Caco-2 (cell line): ENCODE data around the gene CIAO1. TPM values are rescaled to one million over a fixed set of nuclear protein-coding genes. Genes with fewer than 3 reads are reported as not detected.

Experiments
- BruUV-seq: library from RNA; stranded (reverse); fragments of 400-500 nt; replicated peaks from 2 replicates; lab custom pipeline; 2021; lab: Mats Ljungman, UMichigan
- CTCF ChIA-PET: fragments of 300-600 bp; sonication (Branson Sonifier 250); formaldehyde crosslinking; loops from one replicate; lab custom pipeline; 2022; ENCODE audit warnings: antibody characterized with exemption; lab: Charles Lee
- POLR2A ChIA-PET: fragments of 300-600 bp; sonication (Branson Sonifier 250); formaldehyde crosslinking; loops from one replicate; lab custom pipeline; 2022; ENCODE audit warnings: antibody characterized with exemption; lab: Charles Lee
- DNase-seq, 2 experiments: peaks; one replicate each; pipeline versions ENCODE4 v3.0.0 to v3.0.0-alpha.2; 2020 to 2022
- H3K27me3 ChIP-seq: replicated peaks from 2 replicates; pipeline ENCODE4 v1.6.0; 2011; ENCODE audit warnings: low read length; ENCODE audit not compliant: control insufficient read depth, insufficient read depth
- H3K36me3 ChIP-seq: 2 replicates; pipeline ENCODE4 v1.5.1; 2011; ENCODE audit warnings: low read length; ENCODE audit not compliant: control insufficient read depth, insufficient read depth
- H3K4me1 ChIP-seq: fragments of 250-450 bp; sonication (Bioruptor Pico); 2 replicates; pipeline ENCODE4 v1.5.1; 2020; ENCODE audit warnings: mild to moderate bottlenecking
- H3K4me3 ChIP-seq: 2 replicates; pipeline ENCODE4 v1.5.1; 2011; ENCODE audit warnings: low read depth, mild to moderate bottlenecking, control low read depth, low read length
- H3K9me3 ChIP-seq: fragments of 250-450 bp; sonication (Bioruptor Pico); 2 replicates; pipeline ENCODE4 v1.5.1; 2020; ENCODE audit warnings: mild to moderate bottlenecking, moderate library complexity
- H3K27ac Mint-ChIP-seq: one replicate; pipeline ENCODE4 v1.8.0; 2022; ENCODE audit warnings: mixed read lengths; ENCODE audit not compliant: unreplicated experiment
- H3K27me3 Mint-ChIP-seq: one replicate; pipeline ENCODE4 v1.8.0; 2022; ENCODE audit warnings: mixed read lengths; ENCODE audit not compliant: insufficient read depth, unreplicated experiment
- H3K36me3 Mint-ChIP-seq: one replicate; pipeline ENCODE4 v1.8.0; 2022; ENCODE audit warnings: mild to moderate bottlenecking, mixed read lengths; ENCODE audit not compliant: insufficient read depth, unreplicated experiment
- H3K4me1 Mint-ChIP-seq: one replicate; pipeline ENCODE4 v1.8.0; 2022; ENCODE audit warnings: low read depth, mixed read lengths; ENCODE audit not compliant: unreplicated experiment
- H3K4me3 Mint-ChIP-seq: one replicate; pipeline ENCODE4 v1.8.0; 2022; ENCODE audit warnings: mild to moderate bottlenecking, moderate library complexity, mixed read lengths; ENCODE audit not compliant: unreplicated experiment
- H3K9me3 Mint-ChIP-seq: one replicate; pipeline ENCODE4 v1.8.0; 2022; ENCODE audit warnings: mixed read lengths; ENCODE audit not compliant: unreplicated experiment
- intact Hi-C: fragments of 100-400 bp; cut with micrococcal nuclease; formaldehyde crosslinking; loops from one replicate; pipeline ENCODE4 v1.10.0; 2022; ENCODE audit not compliant: unreplicated experiment
- total RNA-seq: library from RNA; stranded (reverse); gene quantifications from 2 replicates; pipeline ENCODE4 v1.2.3, GENCODE V29; 2022
- TF ChIP-seq, protein P1 (sequence below), 2 experiments: fragments of 200-600 bp in 1 of 2; IDR thresholded peaks; 1 replicate in 1 of 2; 2 replicates in 1 of 2; pipeline versions ENCODE4 v1.5.1 to v1.8.0; 2011 to 2022; ENCODE audit warnings: antibody characterized with exemption in 1 of 2, control low read depth in 1 of 2, inconsistent platforms in 1 of 2, low read depth in 1 of 2, low read length in 1 of 2, mild to moderate bottlenecking in 1 of 2, moderate library complexity in 1 of 2; ENCODE audit not compliant: insufficient read depth in 1 of 2, severe bottlenecking in 1 of 2, unreplicated experiment in 1 of 2

CIAO1 gene
- total RNA-seq, 1 experiment from 2014 or later: 97.9 TPM

DNA sequence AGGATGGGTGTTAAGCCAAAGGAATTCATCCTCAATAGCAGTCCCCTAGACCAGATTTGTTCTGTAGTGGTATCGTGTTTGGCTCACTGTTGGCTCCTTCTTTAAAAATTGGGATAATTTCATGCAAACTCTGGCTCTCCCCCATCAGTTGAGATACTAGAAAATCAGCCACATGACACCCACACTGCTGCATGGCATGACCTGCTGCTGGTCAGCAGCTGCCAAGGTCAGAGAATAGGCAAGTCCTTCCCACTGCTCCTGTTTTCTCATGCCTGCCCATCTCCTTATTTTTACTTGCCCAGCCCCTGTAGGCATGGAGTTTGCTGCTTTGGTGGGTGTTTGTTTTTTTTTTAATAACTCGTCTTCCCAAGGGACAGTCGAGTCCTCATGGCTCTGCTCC, 40.3 kb downstream of the CIAO1 start:
- no peak for DNase-seq
- Histone ChIP-seq H3K36me3 (0 out of 2 replicates have a peak, but pooled peaks cover 3% of the 10 kb centered on the region), H3K9me3 (no peaks in the 10 kb centered on the region), H3K4me3 (peak overlapping the region; percentile 51), H3K4me1 (no peaks in the 10 kb centered on the region), H3K27me3 (no peaks in the 10 kb centered on the region)
- intact Hi-C loops: no loop called here
- Mint-ChIP-seq H3K4me3 (peak overlapping the region; percentile 96), H3K27ac (peak overlapping the region; percentile 99), H3K4me1 (peaks cover 17% of the 10 kb centered on the region), H3K9me3 (no peaks in the 10 kb centered on the region), H3K36me3 (peaks cover 47% of the 10 kb centered on the region), H3K27me3 (no peaks in the 10 kb centered on the region)
- ChIA-PET POLR2A (interaction anchor here (0.6 to 0.8 kb wide), 3 partner anchors 14 to 60 kb away, joined by 3 to 4 read pairs (median 4); partner anchors contain the start of gene NCAPH), CTCF (no interaction called here)
- BruUV-seq: no TSS peak
- TF ChIP-seq, protein P1, sequence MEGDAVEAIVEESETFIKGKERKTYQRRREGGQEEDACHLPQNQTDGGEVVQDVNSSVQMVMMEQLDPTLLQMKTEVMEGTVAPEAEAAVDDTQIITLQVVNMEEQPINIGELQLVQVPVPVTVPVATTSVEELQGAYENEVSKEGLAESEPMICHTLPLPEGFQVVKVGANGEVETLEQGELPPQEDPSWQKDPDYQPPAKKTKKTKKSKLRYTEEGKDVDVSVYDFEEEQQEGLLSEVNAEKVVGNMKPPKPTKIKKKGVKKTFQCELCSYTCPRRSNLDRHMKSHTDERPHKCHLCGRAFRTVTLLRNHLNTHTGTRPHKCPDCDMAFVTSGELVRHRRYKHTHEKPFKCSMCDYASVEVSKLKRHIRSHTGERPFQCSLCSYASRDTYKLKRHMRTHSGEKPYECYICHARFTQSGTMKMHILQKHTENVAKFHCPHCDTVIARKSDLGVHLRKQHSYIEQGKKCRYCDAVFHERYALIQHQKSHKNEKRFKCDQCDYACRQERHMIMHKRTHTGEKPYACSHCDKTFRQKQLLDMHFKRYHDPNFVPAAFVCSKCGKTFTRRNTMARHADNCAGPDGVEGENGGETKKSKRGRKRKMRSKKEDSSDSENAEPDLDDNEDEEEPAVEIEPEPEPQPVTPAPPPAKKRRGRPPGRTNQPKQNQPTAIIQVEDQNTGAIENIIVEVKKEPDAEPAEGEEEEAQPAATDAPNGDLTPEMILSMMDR (IDR thresholded peaks at IDR 0.05; ENCODE audit: insufficient read depth in 1 of 2, low read depth in 1 of 2, low read length in 1 of 2, severe bottlenecking in 1 of 2, unreplicated experiment in 1 of 2): no peak

DNA sequence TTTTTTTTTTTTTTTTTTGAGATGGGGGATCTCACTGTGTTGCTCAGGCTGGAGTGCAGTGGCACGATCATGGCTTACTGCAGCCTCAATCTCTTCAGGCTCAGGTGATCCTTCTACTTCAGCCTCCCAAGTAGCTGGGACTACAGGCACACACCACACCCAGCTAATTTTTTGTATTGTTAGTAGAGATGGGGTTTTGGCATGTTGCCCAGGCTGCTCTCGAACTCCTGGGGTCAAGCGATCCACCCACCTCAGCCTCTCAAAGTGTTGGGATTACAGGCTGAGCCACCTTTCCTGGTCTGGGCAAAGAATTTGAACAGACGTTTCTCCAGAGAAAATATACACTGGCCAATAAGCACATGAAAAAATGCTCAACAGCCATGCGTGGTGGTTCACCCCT, 42.2 kb downstream of the CIAO1 start:
- H3K4me3 Mint-ChIP-seq: no peak overlapping the region
- Histone ChIP-seq H3K4me1 (no peaks in the 10 kb centered on the region), H3K9me3 (no peaks in the 10 kb centered on the region), H3K36me3 (no peaks in the 10 kb centered on the region), H3K4me3 (no peak overlapping the region), H3K27me3 (no peaks in the 10 kb centered on the region)
- H3K4me1 Mint-ChIP-seq: peaks cover 17% of the 10 kb centered on the region
- no peak overlapping the region for H3K27ac Mint-ChIP-seq
- no peaks in the 10 kb centered on the region for H3K9me3 Mint-ChIP-seq
- TF ChIP-seq, protein P1 (IDR thresholded peaks at IDR 0.05; ENCODE audit: insufficient read depth in 1 of 2, low read depth in 1 of 2, low read length in 1 of 2, severe bottlenecking in 1 of 2, unreplicated experiment in 1 of 2): no peak
- peaks cover 29% of the 10 kb centered on the region for H3K36me3 Mint-ChIP-seq
- POLR2A ChIA-PET: no interaction called here
- intact Hi-C loops: no loop called here
- CTCF ChIA-PET: no interaction called here
- DNase-seq: no peak
- BruUV-seq: no TSS peak
- no peaks in the 10 kb centered on the region for H3K27me3 Mint-ChIP-seq

DNA sequence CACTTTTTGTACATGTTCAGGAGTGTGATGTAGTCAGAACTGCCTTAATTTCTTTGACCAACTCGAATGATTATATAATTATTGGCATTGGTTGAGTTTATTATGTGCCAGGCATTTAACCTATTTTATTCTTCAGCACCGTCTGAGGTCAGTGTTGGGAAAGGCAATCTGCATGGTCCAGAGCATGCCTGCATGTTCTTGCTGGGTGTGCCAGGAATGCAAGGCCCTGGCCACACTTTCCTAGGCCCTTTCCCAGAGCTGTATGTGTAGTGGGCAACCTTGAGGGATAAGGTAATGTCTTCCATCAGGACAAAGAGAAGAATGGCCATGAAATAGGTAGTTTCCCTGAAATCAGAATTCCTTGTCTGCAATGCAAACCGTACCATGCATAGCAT, 49.0 kb downstream of the CIAO1 start:
- H3K9me3 Mint-ChIP-seq: no peaks in the 10 kb centered on the region

More for the DNA sequence above, 49.0 kb downstream of the CIAO1 start:
- Histone ChIP-seq H3K4me1 (no peaks in the 10 kb centered on the region), H3K9me3 (no peaks in the 10 kb centered on the region), H3K36me3 (no peaks in the 10 kb centered on the region), H3K27me3 (no peaks in the 10 kb centered on the region), H3K4me3 (no peak overlapping the region)
- CTCF ChIA-PET: no interaction called here
- POLR2A ChIA-PET: interaction anchor here (0.7 kb wide), 1 partner anchor 45 kb away, joined by 6 read pairs; no protein-coding TSS in a partner anchor
- no peak for DNase-seq
- Mint-ChIP-seq H3K27ac (no peak overlapping the region), H3K36me3 (no peaks in the 10 kb centered on the region), H3K4me3 (no peak overlapping the region), H3K4me1 (no peaks in the 10 kb centered on the region), H3K27me3 (peaks cover 4% of the 10 kb centered on the region)
- TF ChIP-seq, protein P1 (IDR thresholded peaks at IDR 0.05; ENCODE audit: insufficient read depth in 1 of 2, low read depth in 1 of 2, low read length in 1 of 2, severe bottlenecking in 1 of 2, unreplicated experiment in 1 of 2): no peak
- intact Hi-C loops: no loop called here
- BruUV-seq: no TSS peak
